Osteocyte (in vitro differentiated cells): Measurements from ENCODE around the gene CAST. TPM values are rescaled to one million over a fixed set of nuclear protein-coding genes. Genes with fewer than 3 reads are reported as not detected.

Source experiments
- DNase-seq: peaks from one replicate; pipeline ENCODE4 v3.0.0; 2021; ENCODE audit warnings: mixed read lengths; ENCODE audit not compliant: unreplicated experiment; ENCODE audit errors: extremely low spot score
- H3K27ac Mint-ChIP-seq: one replicate; pipeline ENCODE4 v1.8.0; 2021; ENCODE audit warnings: mild to moderate bottlenecking, mixed read lengths; ENCODE audit not compliant: unreplicated experiment
- H3K27me3 Mint-ChIP-seq: one replicate; pipeline ENCODE4 v1.8.0; 2021; ENCODE audit warnings: mixed read lengths; ENCODE audit not compliant: unreplicated experiment
- H3K36me3 Mint-ChIP-seq: one replicate; pipeline ENCODE4 v1.8.0; 2021; ENCODE audit warnings: mixed read lengths; ENCODE audit not compliant: unreplicated experiment
- H3K4me1 Mint-ChIP-seq: one replicate; pipeline ENCODE4 v1.8.0; 2021; ENCODE audit warnings: mixed read lengths; ENCODE audit not compliant: unreplicated experiment
- H3K4me3 Mint-ChIP-seq: one replicate; pipeline ENCODE4 v1.8.0; 2021; ENCODE audit warnings: mild to moderate bottlenecking, moderate library complexity, mixed read lengths; ENCODE audit not compliant: unreplicated experiment
- H3K9me3 Mint-ChIP-seq: one replicate; pipeline ENCODE4 v1.8.0; 2021; ENCODE audit warnings: mixed read lengths; ENCODE audit not compliant: unreplicated experiment
- total RNA-seq: library from RNA; stranded (reverse); gene quantifications from 2 replicates; pipeline ENCODE4 v1.2.1, GENCODE V29; 2021
- TF ChIP-seq, protein P1 (sequence below): fragments of 200-600 bp; sonication (generic); IDR thresholded peaks from 2 replicates; pipeline ENCODE4 v1.5.0; 2021; ENCODE audit warnings: antibody characterized with exemption, mild to moderate bottlenecking, moderate library complexity

The CAST gene
- total RNA-seq, 1 donor from 2014 or later = 144 TPM

DNA sequence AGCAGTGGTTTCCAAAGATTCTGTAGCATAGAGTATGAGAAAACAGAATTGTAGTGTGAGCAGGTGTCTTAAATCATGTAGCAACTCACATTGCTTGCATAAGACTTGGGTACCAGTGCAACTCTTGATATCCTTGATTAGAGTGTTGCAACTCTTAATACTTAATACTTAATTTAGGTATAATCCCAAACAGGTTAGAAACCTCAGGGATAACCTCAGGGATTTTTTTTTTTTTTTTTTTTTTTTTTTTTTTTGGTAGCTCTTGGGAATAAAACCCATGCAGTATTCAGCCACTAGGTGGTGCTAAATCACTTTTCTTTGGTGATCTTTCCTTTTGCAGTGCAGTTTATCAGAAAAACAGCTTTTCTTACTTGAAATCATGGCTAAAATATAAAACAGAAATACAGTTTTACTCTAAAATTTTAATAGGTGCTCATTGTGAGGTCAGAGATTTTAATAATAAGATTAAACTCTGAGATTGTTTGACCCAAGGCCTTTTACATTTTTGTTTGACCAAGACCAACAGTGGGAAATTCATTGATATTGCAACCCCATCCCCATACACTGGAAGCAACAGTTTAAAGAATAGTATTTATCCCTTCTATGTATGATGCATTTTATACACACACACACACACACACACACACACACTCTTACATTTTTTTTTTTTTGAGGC is 90.3 kb downstream of the CAST start:
- Mint-ChIP-seq H3K27me3 (no peaks in the 10 kb centered on the region), H3K36me3 (peaks cover 50% of the 10 kb centered on the region), H3K4me3 (no peak overlapping the region), H3K4me1 (no peaks in the 10 kb centered on the region), H3K27ac (no peak overlapping the region), H3K9me3 (no peaks in the 10 kb centered on the region)
- DNase-seq = no peak
- TF ChIP-seq, protein P1, sequence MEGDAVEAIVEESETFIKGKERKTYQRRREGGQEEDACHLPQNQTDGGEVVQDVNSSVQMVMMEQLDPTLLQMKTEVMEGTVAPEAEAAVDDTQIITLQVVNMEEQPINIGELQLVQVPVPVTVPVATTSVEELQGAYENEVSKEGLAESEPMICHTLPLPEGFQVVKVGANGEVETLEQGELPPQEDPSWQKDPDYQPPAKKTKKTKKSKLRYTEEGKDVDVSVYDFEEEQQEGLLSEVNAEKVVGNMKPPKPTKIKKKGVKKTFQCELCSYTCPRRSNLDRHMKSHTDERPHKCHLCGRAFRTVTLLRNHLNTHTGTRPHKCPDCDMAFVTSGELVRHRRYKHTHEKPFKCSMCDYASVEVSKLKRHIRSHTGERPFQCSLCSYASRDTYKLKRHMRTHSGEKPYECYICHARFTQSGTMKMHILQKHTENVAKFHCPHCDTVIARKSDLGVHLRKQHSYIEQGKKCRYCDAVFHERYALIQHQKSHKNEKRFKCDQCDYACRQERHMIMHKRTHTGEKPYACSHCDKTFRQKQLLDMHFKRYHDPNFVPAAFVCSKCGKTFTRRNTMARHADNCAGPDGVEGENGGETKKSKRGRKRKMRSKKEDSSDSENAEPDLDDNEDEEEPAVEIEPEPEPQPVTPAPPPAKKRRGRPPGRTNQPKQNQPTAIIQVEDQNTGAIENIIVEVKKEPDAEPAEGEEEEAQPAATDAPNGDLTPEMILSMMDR = peak; percentile 67

DNA sequence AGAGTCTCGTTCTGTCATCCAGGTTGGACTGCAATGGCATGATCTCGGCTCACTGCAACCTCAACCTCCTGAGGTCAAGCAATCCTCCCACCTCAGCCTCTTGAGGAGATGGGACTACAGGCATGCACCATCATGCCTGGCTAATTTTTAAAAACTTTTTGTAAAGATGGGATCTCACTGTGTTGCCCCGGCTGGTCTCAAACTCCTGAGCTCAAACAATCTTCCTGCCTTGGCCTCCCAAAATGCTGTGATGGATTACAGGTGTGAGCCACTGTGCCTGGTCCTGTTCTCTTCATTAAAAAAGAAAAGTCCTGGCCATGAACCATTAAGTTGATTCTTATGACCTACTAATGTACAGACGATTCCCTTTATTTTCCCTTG is 90.8 kb downstream of the CAST start:
- no peak overlapping the region for H3K4me3 Mint-ChIP-seq
- TF ChIP-seq, protein P1 = no peak
- H3K27me3 Mint-ChIP-seq = no peaks in the 10 kb centered on the region
- no peaks in the 10 kb centered on the region for H3K4me1 Mint-ChIP-seq
- no peak for DNase-seq
- H3K36me3 Mint-ChIP-seq = peaks cover 50% of the 10 kb centered on the region
- no peaks in the 10 kb centered on the region for H3K9me3 Mint-ChIP-seq
- no peak overlapping the region for H3K27ac Mint-ChIP-seq

DNA sequence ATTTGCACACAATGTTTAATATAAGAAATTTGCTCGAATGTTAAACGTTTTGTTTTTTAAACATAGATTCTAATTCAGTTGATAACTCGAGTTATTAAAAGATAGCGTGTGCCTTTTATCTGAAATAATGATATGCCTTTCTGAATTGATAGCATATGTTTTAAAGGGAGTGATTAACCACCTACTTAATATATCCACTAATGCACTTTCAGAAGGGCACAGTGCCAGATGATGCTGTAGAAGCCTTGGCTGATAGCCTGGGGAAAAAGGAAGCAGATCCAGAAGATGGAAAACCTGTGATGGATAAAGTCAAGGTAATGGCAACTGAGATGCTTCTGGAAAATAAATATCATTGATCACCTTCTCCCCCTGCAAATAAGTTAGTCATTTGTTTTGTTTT is 91.7 kb downstream of the CAST start:
- Mint-ChIP-seq H3K4me1 (no peaks in the 10 kb centered on the region), H3K27me3 (no peaks in the 10 kb centered on the region), H3K9me3 (no peaks in the 10 kb centered on the region), H3K4me3 (no peak overlapping the region), H3K36me3 (peaks cover 47% of the 10 kb centered on the region), H3K27ac (no peak overlapping the region)
- TF ChIP-seq, protein P1 = no peak
- no peak for DNase-seq

DNA sequence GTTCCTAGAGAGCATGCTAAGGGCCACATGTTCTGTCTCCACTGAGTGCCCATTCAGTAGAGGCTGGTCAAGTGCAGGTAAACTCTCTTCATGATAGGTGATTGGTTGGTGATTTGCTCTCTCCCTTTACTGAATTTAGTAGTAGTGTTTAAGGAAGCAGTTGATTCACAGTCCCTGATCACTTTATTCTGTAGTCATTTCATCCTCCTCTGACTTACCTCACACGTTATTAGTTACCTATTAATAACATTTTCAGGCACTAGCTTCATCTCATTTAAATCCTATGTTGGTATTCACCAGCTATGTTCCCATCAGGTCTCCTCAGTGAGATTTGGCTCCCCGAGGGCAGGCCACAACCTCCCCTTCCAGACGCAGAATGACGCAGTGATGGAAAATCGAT is 93.7 kb downstream of the CAST start:
- Mint-ChIP-seq H3K27me3 (no peaks in the 10 kb centered on the region), H3K4me3 (no peak overlapping the region), H3K36me3 (peaks cover 48% of the 10 kb centered on the region), H3K27ac (no peak overlapping the region), H3K4me1 (no peaks in the 10 kb centered on the region), H3K9me3 (no peaks in the 10 kb centered on the region)
- no peak for DNase-seq
- TF ChIP-seq, protein P1 = no peak

DNA sequence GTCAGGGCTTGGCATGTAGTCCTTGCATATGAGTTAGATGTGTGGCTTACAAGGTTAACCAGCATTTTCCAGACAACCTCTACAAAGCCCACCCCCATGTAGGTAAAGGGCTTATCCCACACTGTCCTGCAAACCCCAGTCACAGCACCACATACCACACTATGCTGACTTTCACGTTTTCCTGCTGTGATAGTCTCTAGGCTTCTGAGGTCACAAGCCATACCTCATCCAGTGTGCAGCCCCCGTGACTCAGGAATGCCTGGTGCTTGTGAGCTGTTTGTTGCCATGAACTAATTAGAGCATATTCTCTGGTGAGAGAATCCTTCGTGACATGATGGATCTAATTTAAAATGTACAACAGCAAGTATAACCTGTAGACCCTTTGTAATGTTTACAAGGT is 94.8 kb downstream of the CAST start:
- Mint-ChIP-seq H3K36me3 (peaks cover 41% of the 10 kb centered on the region), H3K4me3 (no peak overlapping the region), H3K4me1 (no peaks in the 10 kb centered on the region), H3K27ac (no peak overlapping the region), H3K27me3 (no peaks in the 10 kb centered on the region), H3K9me3 (no peaks in the 10 kb centered on the region)
- DNase-seq = no peak
- TF ChIP-seq, protein P1 = no peak
